Measurements from ENCODE around the gene PARP2.
"Not testable (repeated sequence)": the region's sequence is repeated elsewhere in the genome, so short reads cannot be mapped to it uniquely, and the experiment has no call there.

PARP2 gene

GRCh38 chr14:20343092-20343861 lies at the start of gene PARP2:
PARP2 (plus strand) TSS chr14:20343635; CDS start chr14:20343642, 7 bp downstream.
- peak; percentile 98 to 99 for DNase-seq

- DNase-seq = no peak
These were observed 48.8 kb upstream of the PARP2 start for GRCh38 chr14:20294636-20295035.

- DNase-seq = no peak
These were observed 48.4 kb upstream of the PARP2 start for GRCh38 chr14:20295067-20295466.

- DNase-seq = no peak
These were observed 41.2 kb upstream of the PARP2 start for GRCh38 chr14:20302042-20302755.

- DNase-seq = peak; percentile 70 to 78
These were observed 38.0 kb upstream of the PARP2 start, which contains the start of gene TTC5 for GRCh38 chr14:20305265-20306078. TTC5 (minus strand) TSS chr14:20305951; CDS start chr14:20305937, 14 bp downstream.

- no peak for DNase-seq
These were observed 37.4 kb upstream of the PARP2 start for GRCh38 chr14:20306079-20306423.

- DNase-seq = no peak
These were observed 29.4 kb upstream of the PARP2 start for GRCh38 chr14:20314026-20314425.

- no peak for DNase-seq
These were observed 25.7 kb upstream of the PARP2 start for GRCh38 chr14:20317720-20318119.

GRCh38 chr14:20327005-20327869 lies 16.2 kb upstream of the PARP2 start:
- peak; percentile 66 to 82 for DNase-seq

- DNase-seq = no peak
These were observed 14.7 kb upstream of the PARP2 start for GRCh38 chr14:20328705-20329104.

GRCh38 chr14:20329355-20329754 lies 14.1 kb upstream of the PARP2 start:
- no peak for DNase-seq

GRCh38 chr14:20331053-20331613 lies 12.3 kb upstream of the PARP2 start:
- DNase-seq = no peak

- no peak for DNase-seq
These were observed 11.0 kb upstream of the PARP2 start for GRCh38 chr14:20332431-20332787.

GRCh38 chr14:20332788-20333493 lies 10.5 kb upstream of the PARP2 start, which contains the start of gene CCNB1IP1:
CCNB1IP1 (minus strand) TSS chr14:20333279; CDS start chr14:20316523, 16,756 bp downstream.
- DNase-seq = peak; percentile 81 to 85

GRCh38 chr14:20333494-20333841 lies 10.0 kb upstream of the PARP2 start:
- no peak for DNase-seq

- DNase-seq = no peak
These were observed 9.4 kb upstream of the PARP2 start for GRCh38 chr14:20334017-20334416.

- not testable (repeated sequence) for DNase-seq
These were observed 2.4 kb upstream of the PARP2 start for GRCh38 chr14:20341032-20341431.

GRCh38 chr14:20341646-20342045 lies 1.8 kb upstream of the PARP2 start:
- no peak for DNase-seq

GRCh38 chr14:20343862-20344220 lies 406 bp downstream of the PARP2 start:
- peak in 1 of 2 experiments; percentile 44 for DNase-seq

- no peak for DNase-seq
These were observed 1.9 kb downstream of the PARP2 start for GRCh38 chr14:20345366-20345765.

- no peak for DNase-seq
These were observed 3.3 kb downstream of the PARP2 start for GRCh38 chr14:20346713-20347112.

GRCh38 chr14:20347747-20348146 lies 4.3 kb downstream of the PARP2 start:
- DNase-seq = no peak
